ENCODE data around the gene NFASC. TPM values are rescaled to one million over a fixed set of nuclear protein-coding genes. Genes with fewer than 3 reads are reported as not detected.

The NFASC gene
- total and polyA plus RNA-seq, 12 donors: 1.9 to 24.1 (median 9.2) TPM

DNA sequence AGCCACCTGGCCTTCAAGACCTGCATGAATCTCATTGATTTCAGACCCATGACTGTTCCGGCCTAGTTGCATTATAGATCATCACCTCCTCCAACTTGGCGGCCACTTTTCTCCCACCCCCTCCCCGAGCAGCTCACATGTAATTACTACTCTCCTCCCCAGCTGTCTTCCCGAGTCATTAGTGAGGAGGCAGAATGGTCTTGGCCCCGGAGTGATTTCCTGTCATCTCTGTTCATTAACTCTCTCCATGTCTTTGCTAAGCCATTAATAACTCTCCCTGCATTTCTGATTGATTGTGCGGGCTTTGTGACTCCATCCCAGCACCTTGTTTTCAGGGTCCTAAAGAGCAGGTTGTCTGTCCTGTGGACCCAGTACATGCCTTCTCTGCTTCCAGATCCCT is 96.8 kb downstream of the NFASC start:
- peaks cover 0 to 8% (median 0%) of the 10 kb centered on the region in 7 donors for H3K27me3 ChIP-seq
- intact Hi-C loops (cut with DNase I): no loop called here
- H3K36me3 ChIP-seq: peaks cover 0 to 53% (median 0%) of the 10 kb centered on the region in 9 donors
- no peaks in the 10 kb centered on the region for H3K9me3 ChIP-seq
- no peak for DNase-seq
- TF ChIP-seq, protein P1, sequence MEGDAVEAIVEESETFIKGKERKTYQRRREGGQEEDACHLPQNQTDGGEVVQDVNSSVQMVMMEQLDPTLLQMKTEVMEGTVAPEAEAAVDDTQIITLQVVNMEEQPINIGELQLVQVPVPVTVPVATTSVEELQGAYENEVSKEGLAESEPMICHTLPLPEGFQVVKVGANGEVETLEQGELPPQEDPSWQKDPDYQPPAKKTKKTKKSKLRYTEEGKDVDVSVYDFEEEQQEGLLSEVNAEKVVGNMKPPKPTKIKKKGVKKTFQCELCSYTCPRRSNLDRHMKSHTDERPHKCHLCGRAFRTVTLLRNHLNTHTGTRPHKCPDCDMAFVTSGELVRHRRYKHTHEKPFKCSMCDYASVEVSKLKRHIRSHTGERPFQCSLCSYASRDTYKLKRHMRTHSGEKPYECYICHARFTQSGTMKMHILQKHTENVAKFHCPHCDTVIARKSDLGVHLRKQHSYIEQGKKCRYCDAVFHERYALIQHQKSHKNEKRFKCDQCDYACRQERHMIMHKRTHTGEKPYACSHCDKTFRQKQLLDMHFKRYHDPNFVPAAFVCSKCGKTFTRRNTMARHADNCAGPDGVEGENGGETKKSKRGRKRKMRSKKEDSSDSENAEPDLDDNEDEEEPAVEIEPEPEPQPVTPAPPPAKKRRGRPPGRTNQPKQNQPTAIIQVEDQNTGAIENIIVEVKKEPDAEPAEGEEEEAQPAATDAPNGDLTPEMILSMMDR (IDR thresholded peaks at IDR 0.05): no peak
- 63 to 68% methylated on average over 6 of the region's 6 CpGs for WGBS, 2 donors
- H3K4me3 ChIP-seq: no peak overlapping the region
- H3K4me1 ChIP-seq: peaks cover 0 to 25% (median 0%) of the 10 kb centered on the region in 9 donors
- ATAC-seq: no peak
- H3K27ac ChIP-seq: no peak overlapping the region

DNA sequence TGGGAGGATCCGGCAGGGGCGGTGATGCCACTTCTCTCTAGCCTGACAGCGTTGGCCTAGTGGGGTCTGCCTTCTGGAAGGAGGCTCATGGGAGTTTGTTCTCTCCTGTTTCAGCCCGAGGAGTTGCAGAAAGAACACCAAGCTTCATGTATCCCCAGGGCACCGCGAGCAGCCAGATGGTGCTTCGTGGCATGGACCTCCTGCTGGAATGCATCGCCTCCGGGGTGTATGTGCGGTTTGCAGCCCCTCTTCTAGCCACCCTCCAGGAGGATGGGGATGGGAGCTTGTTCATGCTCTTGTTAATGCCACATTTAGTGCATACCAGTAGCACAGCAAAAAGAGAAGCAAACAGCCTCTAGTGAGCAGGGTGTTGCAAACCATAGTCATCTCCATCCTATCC is 97.5 kb downstream of the NFASC start:
- intact Hi-C loops (cut with DNase I): no loop called here
- TF ChIP-seq, protein P1 (IDR thresholded peaks at IDR 0.05): no peak
- Histone ChIP-seq H3K9me3 (no peaks in the 10 kb centered on the region), H3K4me3 (no peak overlapping the region), H3K27me3 (peaks cover 0 to 8% (median 0%) of the 10 kb centered on the region in 7 donors), H3K27ac (no peak overlapping the region), H3K36me3 (peaks cover 0 to 56% (median 0%) of the 10 kb centered on the region in 9 donors), H3K4me1 (peaks cover 0 to 30% (median 0%) of the 10 kb centered on the region in 9 donors)
- 84 to 95% methylated on average over 10 of the region's 10 CpGs for WGBS, 2 donors
- DNase-seq (no peak), ATAC-seq (no peak)

DNA sequence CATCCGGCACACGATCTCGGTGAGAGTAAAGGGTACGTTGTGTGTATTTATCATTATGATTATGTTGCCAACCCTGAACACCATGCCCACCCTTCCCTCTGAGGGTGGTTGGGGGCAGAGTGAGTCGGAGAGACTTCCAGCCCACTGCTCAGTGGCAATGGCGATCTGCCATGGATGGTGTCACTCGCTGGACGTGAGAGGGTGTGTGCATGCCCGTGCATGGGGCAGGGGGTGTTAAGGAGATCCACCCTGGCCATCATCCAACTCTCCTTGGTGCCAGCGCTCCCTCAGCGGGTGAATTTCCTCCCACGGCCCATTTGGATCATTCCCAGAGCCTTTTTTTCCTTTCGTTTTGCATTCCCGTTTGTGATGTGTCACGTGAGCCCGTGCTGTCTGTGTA is 98.3 kb downstream of the NFASC start:
- peaks cover 0 to 8% (median 0%) of the 10 kb centered on the region in 7 donors for H3K27me3 ChIP-seq
- DNase-seq (no peak), ATAC-seq (no peak)
- intact Hi-C loops (cut with DNase I): no loop called here
- no peak overlapping the region for H3K4me3 ChIP-seq
- peaks cover 0 to 30% (median 0%) of the 10 kb centered on the region in 9 donors for H3K4me1 ChIP-seq
- H3K36me3 ChIP-seq: peaks cover 0 to 56% (median 0%) of the 10 kb centered on the region in 9 donors
- H3K9me3 ChIP-seq: no peaks in the 10 kb centered on the region
- 80 to 86% methylated on average over 16 of the region's 16 CpGs for WGBS, 2 donors
- TF ChIP-seq, protein P1 (IDR thresholded peaks at IDR 0.05): no peak
- no peak overlapping the region for H3K27ac ChIP-seq

DNA sequence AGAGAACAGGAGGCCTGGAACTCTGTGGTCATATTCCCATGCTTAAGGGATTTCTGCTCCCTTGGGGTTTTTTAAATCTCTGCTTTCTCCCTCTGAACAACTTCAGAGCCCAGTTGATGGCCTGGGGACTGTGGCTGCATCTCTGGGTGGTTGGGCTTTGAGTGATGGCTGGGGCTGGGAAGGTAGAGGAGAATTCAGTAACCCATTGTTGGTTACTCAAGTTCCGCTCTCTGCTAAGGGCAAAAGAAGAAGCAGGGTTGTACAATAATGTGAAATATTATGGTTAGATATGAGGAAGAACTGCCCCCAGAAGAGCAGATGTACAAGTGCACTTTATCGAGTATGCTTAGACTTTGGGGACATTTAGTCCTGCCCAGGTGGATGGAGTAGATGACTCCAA is 100.3 kb downstream of the NFASC start:
- WGBS, 2 donors: 90 to 92% methylated on average over 2 of the region's 2 CpGs
- Histone ChIP-seq H3K27me3 (peaks cover 0 to 8% (median 0%) of the 10 kb centered on the region in 7 donors), H3K4me1 (peaks cover 0 to 30% (median 0%) of the 10 kb centered on the region in 9 donors), H3K27ac (peak overlapping the region in 2 of 10 donors; percentile 14 to 62), H3K4me3 (no peak overlapping the region), H3K36me3 (peaks cover 0 to 66% (median 0%) of the 10 kb centered on the region in 9 donors), H3K9me3 (no peaks in the 10 kb centered on the region)
- ATAC-seq (no peak), DNase-seq (no peak)
- TF ChIP-seq, protein P1 (IDR thresholded peaks at IDR 0.05): no peak
- intact Hi-C loops (cut with DNase I): loop anchor here in 2 of 10 donors (10.0 kb wide), 2 partner anchors 174 to 284 kb away; no protein-coding TSS in a partner anchor
